GM12878 (cell line): ENCODE results near the gene NAT8L.

ENCODE experiments used
- ATF3 ChIP-seq: IDR thresholded peaks from 2 replicates; pipeline ENCODE4 v1.6.1; 2011; ENCODE audit warnings: low read depth, mild to moderate bottlenecking, low read length, moderate library complexity, borderline replicate concordance; ENCODE audit errors: extremely low read depth
- CHD4 ChIP-seq: fragments of 200-600 bp; sonication (generic); IDR thresholded peaks from 2 replicates; pipeline ENCODE4 v1.6.1; 2016; ENCODE audit warnings: mild to moderate bottlenecking
- EED ChIP-seq: sonication (generic); IDR thresholded peaks from 2 replicates; pipeline ENCODE4 v1.6.1; 2016; ENCODE audit warnings: antibody characterized with exemption, low read depth
- MYC ChIP-seq: IDR thresholded peaks from 2 replicates; pipeline ENCODE4 v1.6.1; 2011; ENCODE audit warnings: mild to moderate bottlenecking, low read length, moderate library complexity, inconsistent platforms; ENCODE audit not compliant: insufficient read depth, insufficient replicate concordance, insufficient read length, severe bottlenecking
- NFIC ChIP-seq: IDR thresholded peaks from 2 replicates; pipeline ENCODE4 v1.6.1; 2012; ENCODE audit warnings: low read depth, mild to moderate bottlenecking, inconsistent platforms, low read length, moderate library complexity
- PBX3 ChIP-seq: IDR thresholded peaks from 2 replicates; pipeline ENCODE4 v1.6.1; 2011; ENCODE audit warnings: mild to moderate bottlenecking, low read depth, low read length, moderate library complexity; ENCODE audit not compliant: insufficient replicate concordance
- POLR2A ChIP-seq: IDR thresholded peaks from 2 replicates; pipeline ENCODE4 v1.6.1; 2011; ENCODE audit warnings: low read depth, mild to moderate bottlenecking, low read length
- RAD21 ChIP-seq: IDR thresholded peaks from 2 replicates; pipeline ENCODE4 v1.6.1; 2011; ENCODE audit warnings: mild to moderate bottlenecking, low read depth, low read length, moderate library complexity; ENCODE audit not compliant: insufficient read depth
- RCOR1 ChIP-seq: conservative IDR thresholded peaks from 2 replicates; pipeline ENCODE4 v1.6.1; 2012; ENCODE audit warnings: low read depth, low read length, improper control_type of control experiment
- TCF7 ChIP-seq: IDR thresholded peaks from 2 replicates; pipeline ENCODE4 v1.6.1; 2014; ENCODE audit warnings: antibody characterized with exemption, borderline replicate concordance
- ZNF622 ChIP-seq: fragments of 450-650 bp; IDR thresholded peaks from 2 replicates; pipeline ENCODE4 v1.6.1; 2017; ENCODE audit warnings: mild to moderate bottlenecking, inconsistent platforms
- TF ChIP-seq, protein P1 (sequence below): fragments of 450-650 bp; formaldehyde crosslinking; IDR thresholded peaks from 2 replicates; pipeline ENCODE4 v1.5.0; 2022; ENCODE audit warnings: mild to moderate bottlenecking, missing genetic modification characterization
- TF ChIP-seq, protein P2 (sequence below): fragments of 450-650 bp; IDR thresholded peaks from 2 replicates; pipeline ENCODE4 v1.6.1; 2016; ENCODE audit warnings: mild to moderate bottlenecking
- TF ChIP-seq, protein P3 (sequence below), 3 experiments: IDR thresholded peaks in 2 of 3; conservative IDR thresholded peaks in 1 of 3; 2 replicates each; pipeline ENCODE4 v1.5.1; 2011; ENCODE audit warnings: low read depth in 3 of 3, low read length in 3 of 3, mild to moderate bottlenecking in 3 of 3, control low read depth in 2 of 3, moderate library complexity in 2 of 3, inconsistent platforms in 1 of 3, mixed read lengths in 1 of 3; ENCODE audit not compliant: control insufficient read depth in 2 of 3, insufficient read depth in 1 of 3; ENCODE audit errors: extremely low read depth in 1 of 3

DNA sequence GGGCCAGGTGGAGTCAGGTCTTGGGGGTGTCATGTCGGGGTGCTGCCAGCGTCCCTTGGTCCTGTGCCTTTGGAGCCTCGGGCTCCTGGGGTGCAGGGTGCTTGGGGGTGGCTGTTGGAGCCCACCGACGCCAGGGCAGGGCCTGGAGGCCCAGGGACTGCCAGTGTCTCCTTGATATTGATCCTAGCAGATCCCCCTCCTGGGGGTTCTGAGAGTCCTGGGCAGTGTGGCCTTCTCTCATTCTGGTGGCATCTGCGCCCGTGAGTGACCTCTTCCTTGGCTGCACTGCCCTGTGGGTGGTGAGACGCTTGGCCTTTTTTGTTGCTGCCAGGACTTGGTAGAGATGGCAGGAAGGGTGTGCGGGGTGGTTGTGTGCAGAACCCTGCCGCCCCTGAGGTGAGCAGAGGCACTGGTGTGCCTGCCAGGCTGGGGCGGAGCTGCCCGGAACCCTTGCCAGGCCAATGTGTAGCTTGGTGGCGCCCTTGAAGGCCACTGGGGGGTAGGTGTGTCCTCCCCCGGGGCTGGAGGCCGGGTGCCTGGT is 7.0 kb downstream of the NAT8L start:
- TF ChIP-seq, protein P1, sequence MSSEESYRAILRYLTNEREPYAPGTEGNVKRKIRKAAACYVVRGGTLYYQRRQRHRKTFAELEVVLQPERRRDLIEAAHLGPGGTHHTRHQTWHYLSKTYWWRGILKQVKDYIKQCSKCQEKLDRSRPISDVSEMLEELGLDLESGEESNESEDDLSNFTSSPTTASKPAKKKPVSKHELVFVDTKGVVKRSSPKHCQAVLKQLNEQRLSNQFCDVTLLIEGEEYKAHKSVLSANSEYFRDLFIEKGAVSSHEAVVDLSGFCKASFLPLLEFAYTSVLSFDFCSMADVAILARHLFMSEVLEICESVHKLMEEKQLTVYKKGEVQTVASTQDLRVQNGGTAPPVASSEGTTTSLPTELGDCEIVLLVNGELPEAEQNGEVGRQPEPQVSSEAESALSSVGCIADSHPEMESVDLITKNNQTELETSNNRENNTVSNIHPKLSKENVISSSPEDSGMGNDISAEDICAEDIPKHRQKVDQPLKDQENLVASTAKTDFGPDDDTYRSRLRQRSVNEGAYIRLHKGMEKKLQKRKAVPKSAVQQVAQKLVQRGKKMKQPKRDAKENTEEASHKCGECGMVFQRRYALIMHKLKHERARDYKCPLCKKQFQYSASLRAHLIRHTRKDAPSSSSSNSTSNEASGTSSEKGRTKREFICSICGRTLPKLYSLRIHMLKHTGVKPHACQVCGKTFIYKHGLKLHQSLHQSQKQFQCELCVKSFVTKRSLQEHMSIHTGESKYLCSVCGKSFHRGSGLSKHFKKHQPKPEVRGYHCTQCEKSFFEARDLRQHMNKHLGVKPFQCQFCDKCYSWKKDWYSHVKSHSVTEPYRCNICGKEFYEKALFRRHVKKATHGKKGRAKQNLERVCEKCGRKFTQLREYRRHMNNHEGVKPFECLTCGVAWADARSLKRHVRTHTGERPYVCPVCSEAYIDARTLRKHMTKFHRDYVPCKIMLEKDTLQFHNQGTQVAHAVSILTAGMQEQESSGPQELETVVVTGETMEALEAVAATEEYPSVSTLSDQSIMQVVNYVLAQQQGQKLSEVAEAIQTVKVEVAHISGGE, result no peak
- no peak for TF ChIP-seq CHD4
- no peak for TF ChIP-seq MYC
- TF ChIP-seq RCOR1, result no peak
- TF ChIP-seq RAD21, result no peak
- TF ChIP-seq ZNF622, result no peak
- TF ChIP-seq POLR2A, result no peak
- TF ChIP-seq NFIC, result no peak
- TF ChIP-seq, protein P2, sequence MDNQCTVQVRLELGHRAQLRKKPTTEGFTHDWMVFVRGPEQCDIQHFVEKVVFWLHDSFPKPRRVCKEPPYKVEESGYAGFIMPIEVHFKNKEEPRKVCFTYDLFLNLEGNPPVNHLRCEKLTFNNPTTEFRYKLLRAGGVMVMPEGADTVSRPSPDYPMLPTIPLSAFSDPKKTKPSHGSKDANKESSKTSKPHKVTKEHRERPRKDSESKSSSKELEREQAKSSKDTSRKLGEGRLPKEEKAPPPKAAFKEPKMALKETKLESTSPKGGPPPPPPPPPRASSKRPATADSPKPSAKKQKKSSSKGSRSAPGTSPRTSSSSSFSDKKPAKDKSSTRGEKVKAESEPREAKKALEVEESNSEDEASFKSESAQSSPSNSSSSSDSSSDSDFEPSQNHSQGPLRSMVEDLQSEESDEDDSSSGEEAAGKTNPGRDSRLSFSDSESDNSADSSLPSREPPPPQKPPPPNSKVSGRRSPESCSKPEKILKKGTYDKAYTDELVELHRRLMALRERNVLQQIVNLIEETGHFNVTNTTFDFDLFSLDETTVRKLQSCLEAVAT, result no peak
- no peak for TF ChIP-seq TCF7
- TF ChIP-seq, protein P3, sequence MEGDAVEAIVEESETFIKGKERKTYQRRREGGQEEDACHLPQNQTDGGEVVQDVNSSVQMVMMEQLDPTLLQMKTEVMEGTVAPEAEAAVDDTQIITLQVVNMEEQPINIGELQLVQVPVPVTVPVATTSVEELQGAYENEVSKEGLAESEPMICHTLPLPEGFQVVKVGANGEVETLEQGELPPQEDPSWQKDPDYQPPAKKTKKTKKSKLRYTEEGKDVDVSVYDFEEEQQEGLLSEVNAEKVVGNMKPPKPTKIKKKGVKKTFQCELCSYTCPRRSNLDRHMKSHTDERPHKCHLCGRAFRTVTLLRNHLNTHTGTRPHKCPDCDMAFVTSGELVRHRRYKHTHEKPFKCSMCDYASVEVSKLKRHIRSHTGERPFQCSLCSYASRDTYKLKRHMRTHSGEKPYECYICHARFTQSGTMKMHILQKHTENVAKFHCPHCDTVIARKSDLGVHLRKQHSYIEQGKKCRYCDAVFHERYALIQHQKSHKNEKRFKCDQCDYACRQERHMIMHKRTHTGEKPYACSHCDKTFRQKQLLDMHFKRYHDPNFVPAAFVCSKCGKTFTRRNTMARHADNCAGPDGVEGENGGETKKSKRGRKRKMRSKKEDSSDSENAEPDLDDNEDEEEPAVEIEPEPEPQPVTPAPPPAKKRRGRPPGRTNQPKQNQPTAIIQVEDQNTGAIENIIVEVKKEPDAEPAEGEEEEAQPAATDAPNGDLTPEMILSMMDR (IDR thresholded peaks at IDR 0.05 in 2 of 3, conservative IDR thresholded peaks at IDR 0.05 in 1 of 3; ENCODE audit: control insufficient read depth in 2 of 3, extremely low read depth in 1 of 3, insufficient read depth in 1 of 3, low read depth in 3 of 3, low read length in 3 of 3), result no peak
- no peak for TF ChIP-seq ATF3
- no peak for TF ChIP-seq EED
- no peak for TF ChIP-seq PBX3
